A549 (cell line): Measurements from ENCODE around the gene ANO6.

ENCODE experiments used
- CEBPB ChIP-seq, 2 experiments: fragments of >200 bp in 1 of 2; sonication (Bioruptor Twin) in 1 of 2; formaldehyde crosslinking in 1 of 2; IDR thresholded peaks; 2 replicates each; pipeline ENCODE4 v1.6.1; 2012 to 2016
- CHD2 ChIP-seq: fragments of 150-350 bp; IDR thresholded peaks from 2 replicates; pipeline ENCODE4 v1.6.1; 2014; ENCODE audit warnings: low read length; ENCODE audit not compliant: partially characterized antibody
- CTCF ChIP-seq: fragments of >200 bp; sonication (Bioruptor Twin); formaldehyde crosslinking; IDR thresholded peaks from 3 replicates; pipeline ENCODE4 v1.5.1; 2016
- HOXB13 ChIP-seq: fragments of 250-450 bp; sonication (Bioruptor Pico); IDR thresholded peaks from 2 replicates; pipeline ENCODE4 v1.5.0; 2020; ENCODE audit warnings: low read depth, mild to moderate bottlenecking, moderate library complexity
- MAFK ChIP-seq: fragments of 450-650 bp; IDR thresholded peaks from 2 replicates; pipeline ENCODE4 v1.6.1; 2014; ENCODE audit not compliant: partially characterized antibody
- MAX ChIP-seq: IDR thresholded peaks from 2 replicates; pipeline ENCODE4 v1.6.1; 2012
- POLR2A ChIP-seq: IDR thresholded peaks from 2 replicates; pipeline ENCODE4 v1.6.1; 2012; ENCODE audit warnings: mild to moderate bottlenecking, low read length
- POLR2AphosphoS2 ChIP-seq: conservative IDR thresholded peaks from 2 replicates; pipeline ENCODE4 v1.6.1; 2012; ENCODE audit warnings: low read length, improper control_type of control experiment, inconsistent platforms
- RAD21 ChIP-seq, 2 experiments: fragments of >200 bp in 1 of 2; sonication (Bioruptor Twin) in 1 of 2; formaldehyde crosslinking in 1 of 2; IDR thresholded peaks in 1 of 2; conservative IDR thresholded peaks in 1 of 2; 2 replicates in 1 of 2; 3 replicates in 1 of 2; pipeline ENCODE4 v1.6.1; 2012 to 2018; ENCODE audit warnings: inconsistent platforms in 1 of 2
- RCOR1 ChIP-seq: fragments of 150-350 bp; IDR thresholded peaks from 2 replicates; pipeline ENCODE4 v1.6.1; 2014; ENCODE audit warnings: antibody characterized with exemption, low read length, low read depth
- RFX5 ChIP-seq: fragments of 450-650 bp; IDR thresholded peaks from 2 replicates; pipeline ENCODE4 v1.7.1; 2014; ENCODE audit warnings: antibody characterized with exemption, mild to moderate bottlenecking, moderate library complexity
- SREBF2 ChIP-seq: fragments of 450-650 bp; IDR thresholded peaks from 2 replicates; pipeline ENCODE4 v1.6.1; 2014; ENCODE audit warnings: mild to moderate bottlenecking, moderate library complexity
- TFCP2L1 ChIP-seq: fragments of 250-450 bp; sonication (Bioruptor Pico); IDR thresholded peaks from 2 replicates; pipeline ENCODE4 v1.5.0; 2021; ENCODE audit warnings: mild to moderate bottlenecking
- TP53 ChIP-seq: fragments of 250-450 bp; sonication (Bioruptor Pico); IDR thresholded peaks from 2 replicates; pipeline ENCODE4 v1.5.0; 2021; ENCODE audit warnings: mild to moderate bottlenecking, moderate library complexity

DNA sequence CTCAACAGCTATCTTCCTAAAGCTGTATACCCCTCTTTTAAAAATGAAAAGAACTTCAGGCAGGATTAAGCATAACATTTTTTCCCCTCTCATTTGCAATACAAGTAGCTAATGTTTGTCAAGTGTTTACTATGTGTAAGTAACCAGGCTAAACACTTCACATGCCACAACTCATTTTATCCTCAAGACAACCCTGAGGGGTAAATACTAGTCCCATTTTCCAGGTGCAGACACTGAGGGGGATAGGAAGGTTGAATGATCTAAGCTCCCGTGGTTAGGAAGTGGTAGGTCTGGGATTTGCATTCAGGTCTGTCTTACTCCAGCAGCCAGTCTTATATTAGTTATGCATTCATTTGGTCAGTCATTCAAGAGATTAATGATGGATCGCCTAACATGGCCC is 70.7 kb downstream of the ANO6 start:
- no peak for TF ChIP-seq POLR2AphosphoS2
- no peak for TF ChIP-seq CTCF
- no peak for TF ChIP-seq HOXB13 (CRISPR knock-in tag)
- TF ChIP-seq POLR2A = no peak
- TF ChIP-seq RAD21 (conservative IDR thresholded peaks at IDR 0.05 in 1 of 2, IDR thresholded peaks at IDR 0.05 in 1 of 2) = no peak
- no peak for TF ChIP-seq CEBPB (IDR thresholded peaks at IDR 0.05)
- TF ChIP-seq SREBF2 = no peak
- TF ChIP-seq RFX5 = no peak
- TF ChIP-seq MAFK = no peak
- no peak for TF ChIP-seq TFCP2L1
- no peak for TF ChIP-seq MAX
- TF ChIP-seq RCOR1 = no peak
- TF ChIP-seq CHD2 = no peak
- no peak for TF ChIP-seq TP53 (CRISPR knock-in tag)
